Measurements from ENCODE around the gene CPT1B.

GRCh38 chr22:50625131-50625567 lies 46.9 kb upstream of the CPT1B start:
- TF ChIP-seq CTCF (IDR thresholded peaks at IDR 0.05) (no peak), ZFX (IDR thresholded peaks at IDR 0.05; ENCODE audit: borderline replicate concordance) (no peak)

All from 22Rv1 (cell line).